A549 treated with ZK216348 at 1 μM for 4 hours (cell line): Measurements from ENCODE around the gene CARD19. TPM values are rescaled to one million over a fixed set of nuclear protein-coding genes. Genes with fewer than 3 reads are reported as not detected.

Experiments used
- total RNA-seq: library from RNA; stranded (reverse); fragments of 200-300 nt; extraction: Qiagen RNA extraction; gene quantifications from 5 replicates; pipeline ENCODE4 v1.2.3, GENCODE V29; 2022; ENCODE audit warnings: low read depth

Gene CARD19
- total RNA-seq: 41.0 to 68.7 TPM (median 61.0 TPM) in 5 replicates

GRCh38 chr9:93096131-93096802 is at the start of gene CARD19:
Gene CARD19 (plus strand): TSS chr9:93096217. CDS start chr9:93096346, 129 bp downstream.

GRCh38 chr9:93058355-93059010 is 37.5 kb upstream of the CARD19 start, which contains the start of gene SUSD3:
Gene SUSD3 (plus strand): TSS chr9:93058701. CDS start chr9:93058743, 42 bp downstream.

GRCh38 chr9:93134015-93134739 is 38.2 kb downstream of the CARD19 start, which contains the start of gene NINJ1:
Gene NINJ1 (minus strand): TSS chr9:93134251. CDS start chr9:93134217, 34 bp downstream.

Other genes starting within 250 kb of the CARD19 start
- 2.0 to 3.4 TPM (median 2.1 TPM) in 5 replicates for gene ZNF484, start 218.2 kb upstream of the CARD19 start, total RNA-seq
- gene FGD3, start 148.7 kb upstream of the CARD19 start, total RNA-seq: 0.13 to 0.36 TPM (median 0.17 TPM) in 5 replicates
- 0.50 to 1.2 TPM (median 0.88 TPM) in 5 replicates for gene SUSD3, start 37.5 kb upstream of the CARD19 start, total RNA-seq
- gene NINJ1, start 38.0 kb downstream of the CARD19 start, total RNA-seq: 53.6 to 93.5 TPM (median 79.9 TPM) in 5 replicates
- 3.1 to 7.9 TPM (median 7.8 TPM) in 5 replicates for gene WNK2, start 87.9 kb downstream of the CARD19 start, total RNA-seq